HCT116 (cell line): ENCODE measurements around the gene IDUA. TPM values are rescaled to one million over a fixed set of nuclear protein-coding genes. Genes with fewer than 3 reads are reported as not detected.

Experiments
- ATAC-seq: fragments of 200-7000 bp; cut with Tn5 transposase; 2 replicates; pipeline ENCODE4 v1.9.1; 2020; ENCODE audit warnings: mild to moderate bottlenecking, moderate library complexity
- BruUV-seq: library from RNA; stranded (reverse); fragments of 400-500 nt; replicated peaks from 2 replicates; lab custom pipeline; 2021; lab: Mats Ljungman, UMichigan
- CTCF ChIA-PET: fragments of 300-600 bp; sonication (Branson Sonifier 250); formaldehyde crosslinking; loops from one replicate; lab custom pipeline; 2021; ENCODE audit warnings: antibody characterized with exemption; lab: Charles Lee
- POLR2A ChIA-PET: fragments of 300-600, 350-600 bp; sonication (Branson Sonifier 250); formaldehyde crosslinking; loops from one replicate; lab custom pipeline; 2021; ENCODE audit warnings: antibody characterized with exemption; lab: Charles Lee
- RAD21 ChIA-PET, 2 experiments: fragments of 300-600 bp; sonication (Branson Sonifier 250); formaldehyde crosslinking; loops; one replicate each; lab custom pipeline; 2023; ENCODE audit warnings: low total read pairs in 2 of 2; ENCODE audit not compliant: uncharacterized antibody in 2 of 2, unreplicated experiment in 2 of 2, low non-redundant PET in 1 of 2; lab: Charles Lee
- DNase-seq: peaks from one replicate; pipeline ENCODE4 v3.0.0-alpha.2; 2010; ENCODE audit warnings: low read depth, low spot score
- H2AFZ ChIP-seq: fragments of 200-600 bp; shearing (Covaris generic), sonication (generic); 2 replicates; pipeline ENCODE4 v1.6.1; 2017; ENCODE audit warnings: low read depth, mixed run types, mixed read lengths, antibody characterized with exemption, low read length; ENCODE audit not compliant: poor library complexity, severe bottlenecking
- H3K27ac ChIP-seq: 2 replicates; pipeline ENCODE4 v1.5.1; 2012; ENCODE audit warnings: low read depth, low read length
- H3K27me3 ChIP-seq: fragments of 200-600 bp; sonication (generic); 2 replicates; pipeline ENCODE4 v1.6.1; 2016; ENCODE audit warnings: mixed run types, low read length, mixed read lengths; ENCODE audit not compliant: insufficient read depth
- H3K36me3 ChIP-seq, 2 experiments: fragments of 200-500 bp in 1 of 2; fragments of 200-600 bp in 1 of 2; sonication (Bioruptor generic) in 1 of 2; sonication (generic) in 1 of 2; 2 replicates each; pipeline versions ENCODE4 v1.5.1 to v1.6.1; 2014 to 2016; ENCODE audit warnings: low read length in 2 of 2, inconsistent platforms in 1 of 2, mixed read lengths in 1 of 2, mixed run types in 1 of 2; ENCODE audit not compliant: insufficient read depth in 2 of 2, control insufficient read depth in 1 of 2
- H3K4me1 ChIP-seq, 2 experiments: fragments of 200-600 bp in 1 of 2; sonication (generic) in 1 of 2; 2 replicates each; pipeline versions ENCODE4 v1.5.1 to v1.6.1; 2012 to 2017; ENCODE audit warnings: low read length in 2 of 2, inconsistent platforms in 1 of 2, mild to moderate bottlenecking in 1 of 2, mixed read lengths in 1 of 2, mixed run types in 1 of 2, moderate library complexity in 1 of 2; ENCODE audit not compliant: insufficient read depth in 2 of 2, control insufficient read depth in 1 of 2
- H3K4me2 ChIP-seq: fragments of 200-600 bp; sonication (generic); 2 replicates; pipeline ENCODE4 v1.6.1; 2017; ENCODE audit warnings: mixed run types, low read length, mixed read lengths
- H3K4me3 ChIP-seq, 2 experiments: fragments of 200-600 bp in 1 of 2; sonication (generic) in 1 of 2; replicated peaks in 1 of 2; 2 replicates each; pipeline ENCODE4 v1.5.1; 2011 to 2016; ENCODE audit warnings: low read length in 2 of 2, control low read depth in 1 of 2, low read depth in 1 of 2, mild to moderate bottlenecking in 1 of 2, mixed read lengths in 1 of 2, mixed run types in 1 of 2
- H3K79me2 ChIP-seq: fragments of 200-600 bp; sonication (generic); 2 replicates; pipeline ENCODE4 v1.6.1; 2017; ENCODE audit warnings: mild to moderate bottlenecking, mixed run types, low read length, moderate library complexity, mixed read lengths; ENCODE audit not compliant: insufficient read depth
- H3K9ac ChIP-seq: fragments of 200-600 bp; sonication (generic); 2 replicates; pipeline ENCODE4 v1.6.1; 2016; ENCODE audit warnings: low read length, mixed read lengths
- H3K9me2 ChIP-seq: fragments of 200-600 bp; sonication (generic), shearing (Covaris generic); 2 replicates; pipeline ENCODE4 v1.6.1; 2017; ENCODE audit warnings: mixed run types, mild to moderate bottlenecking, moderate library complexity; ENCODE audit not compliant: insufficient read depth
- H3K9me3 ChIP-seq, 2 experiments: fragments of 200-500 bp in 1 of 2; fragments of 200-600 bp in 1 of 2; sonication (Bioruptor generic) in 1 of 2; sonication (generic) in 1 of 2; 2 replicates each; pipeline ENCODE4 v1.6.1; 2014 to 2017; ENCODE audit warnings: low read length in 2 of 2, mixed read lengths in 2 of 2, inconsistent platforms in 1 of 2, low read depth in 1 of 2, mild to moderate bottlenecking in 1 of 2, mixed run types in 1 of 2, moderate library complexity in 1 of 2; ENCODE audit not compliant: control insufficient read depth in 1 of 2, insufficient read depth in 1 of 2
- H4K20me1 ChIP-seq: fragments of 200-600 bp; sonication (generic), shearing (Covaris generic); 2 replicates; pipeline ENCODE4 v1.6.1; 2017; ENCODE audit warnings: mixed run types, mild to moderate bottlenecking, moderate library complexity; ENCODE audit not compliant: insufficient read depth
- ATF3 ChIP-seq: IDR thresholded peaks from 2 replicates; pipeline ENCODE4 v1.6.1; 2012
- EGR1 ChIP-seq: IDR thresholded peaks from 2 replicates; pipeline ENCODE4 v1.6.1; 2012; ENCODE audit warnings: low read depth
- ELF1 ChIP-seq: IDR thresholded peaks from 2 replicates; pipeline ENCODE4 v1.6.1; 2012; ENCODE audit warnings: low read depth, borderline replicate concordance
- EZH2 ChIP-seq: fragments of 200-600 bp; sonication (generic); IDR thresholded peaks from 2 replicates; pipeline ENCODE4 v1.6.1; 2017; ENCODE audit warnings: antibody characterized with exemption, mixed run types
- EZH2phosphoT487 ChIP-seq: fragments of 200-600 bp; IDR thresholded peaks from 2 replicates; pipeline ENCODE4 v1.6.1; 2018; ENCODE audit warnings: antibody characterized with exemption, borderline replicate concordance
- JUND ChIP-seq: IDR thresholded peaks from 2 replicates; pipeline ENCODE4 v1.6.1; 2012
- POLR2A ChIP-seq: IDR thresholded peaks from 2 replicates; pipeline ENCODE4 v1.7.0; 2011; ENCODE audit warnings: borderline replicate concordance; ENCODE audit not compliant: insufficient read depth, insufficient read length; ENCODE audit errors: extremely low read depth
- POLR2AphosphoS5 ChIP-seq: IDR thresholded peaks from 2 replicates; pipeline ENCODE4 v1.6.1; 2011; ENCODE audit warnings: mild to moderate bottlenecking, low read depth, low read length, moderate library complexity
- SRF ChIP-seq: IDR thresholded peaks from 2 replicates; pipeline ENCODE4 v1.6.1; 2012; ENCODE audit warnings: low read depth
- ZFX ChIP-seq: fragments of 450-650 bp; IDR thresholded peaks from 2 replicates; pipeline ENCODE4 v1.6.1; 2017
- ZNF274 ChIP-seq: fragments of 200-500 bp; sonication (Bioruptor generic); IDR thresholded peaks from 2 replicates; pipeline ENCODE4 v1.6.1; 2014; ENCODE audit warnings: mild to moderate bottlenecking, low read depth, low read length, inconsistent platforms
- intact Hi-C: fragments of 100-400 bp; cut with micrococcal nuclease; formaldehyde crosslinking; loops from 2 replicates; pipeline ENCODE4 v1.10.0; 2022
- total RNA-seq: library from RNA; stranded (reverse); gene quantifications from one replicate; pipeline ENCODE4 v1.2.1, GENCODE V29; 2021; ENCODE audit not compliant: unreplicated experiment
- TF ChIP-seq, protein P1 (sequence below), 3 experiments: fragments of 200-600 bp in 1 of 3; sonication (generic) in 1 of 3; IDR thresholded peaks in 2 of 3; conservative IDR thresholded peaks in 1 of 3; 2 replicates each; pipeline ENCODE4 v1.5.1; 2012 to 2017; ENCODE audit warnings: low read depth in 2 of 3, low read length in 2 of 3, antibody characterized with exemption in 1 of 3, borderline replicate concordance in 1 of 3, control low read depth in 1 of 3, mild to moderate bottlenecking in 1 of 3, mixed read lengths in 1 of 3, mixed run types in 1 of 3, moderate library complexity in 1 of 3; ENCODE audit not compliant: insufficient read depth in 1 of 3
- TF ChIP-seq, protein P2 (sequence below): IDR thresholded peaks from 2 replicates; pipeline ENCODE4 v1.6.1; 2011; ENCODE audit warnings: mild to moderate bottlenecking, low read length, moderate library complexity; ENCODE audit not compliant: insufficient replicate concordance; ENCODE audit errors: extremely low read depth
- TF ChIP-seq, protein P3 (sequence below): IDR thresholded peaks from 2 replicates; pipeline ENCODE4 v1.6.1; 2012

IDUA gene
- total RNA-seq, 1 experiment from 2014 or later = 28.2 TPM

DNA sequence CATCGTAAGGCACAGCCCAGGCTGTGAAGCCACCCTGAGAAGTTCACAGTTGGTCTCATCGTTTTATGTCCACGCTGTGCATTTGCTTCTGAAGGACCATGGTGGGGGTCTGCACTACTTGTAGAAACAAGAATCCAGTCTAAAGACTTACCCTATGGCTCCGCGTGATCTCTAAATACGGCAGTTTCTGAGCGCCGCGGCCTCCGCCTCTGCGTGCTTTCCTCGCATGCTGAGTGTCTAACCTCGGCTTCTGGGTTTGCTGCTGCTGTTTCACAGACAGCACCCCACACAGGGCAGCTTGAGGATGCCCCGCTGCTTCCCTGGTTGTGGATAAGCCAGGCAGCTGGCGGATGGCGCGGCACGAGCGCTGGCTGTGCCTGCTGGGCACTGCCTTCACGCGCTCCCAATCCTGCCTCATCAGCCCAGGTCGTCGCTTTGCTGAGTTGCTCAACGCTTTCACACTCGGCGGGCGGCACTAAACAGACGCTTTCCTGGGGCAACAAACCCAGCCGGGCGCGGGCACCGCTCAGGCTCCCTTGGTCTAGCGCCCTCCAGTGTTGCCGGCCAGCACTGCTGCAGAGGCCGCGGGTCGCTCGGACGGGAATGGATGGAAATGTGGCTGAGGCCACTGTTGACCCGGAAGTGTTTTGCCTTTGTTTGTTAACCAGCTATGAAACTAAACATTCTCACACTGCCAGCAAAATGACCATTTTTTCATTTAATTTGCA is 63.8 kb downstream of the IDUA start:
- BruUV-seq = no TSS peak
- Histone ChIP-seq H3K27ac (no peak overlapping the region), H3K9me3 (no peaks in the 10 kb centered on the region), H3K4me1 (peaks cover 1 to 14% of the 10 kb centered on the region in 2 experiments; a peak in 3 of 4 replicates), H2AFZ (no peak overlapping the region), H3K9ac (no peak overlapping the region), H3K79me2 (no peaks in the 10 kb centered on the region), H3K27me3 (peaks cover 14% of the 10 kb centered on the region), H3K9me2 (no peaks in the 10 kb centered on the region), H3K36me3 (no peaks in the 10 kb centered on the region), H3K4me3 (no peak overlapping the region)
- ChIA-PET CTCF (interaction anchor here (1.3 kb wide), 1 partner anchor 23 kb away, joined by 3 read pairs; no protein-coding TSS in a partner anchor), POLR2A (no interaction called here), RAD21 (no interaction called here)
- ATAC-seq (no peak), DNase-seq (no peak)
- intact Hi-C loops = no loop called here
- TF ChIP-seq, protein P1, sequence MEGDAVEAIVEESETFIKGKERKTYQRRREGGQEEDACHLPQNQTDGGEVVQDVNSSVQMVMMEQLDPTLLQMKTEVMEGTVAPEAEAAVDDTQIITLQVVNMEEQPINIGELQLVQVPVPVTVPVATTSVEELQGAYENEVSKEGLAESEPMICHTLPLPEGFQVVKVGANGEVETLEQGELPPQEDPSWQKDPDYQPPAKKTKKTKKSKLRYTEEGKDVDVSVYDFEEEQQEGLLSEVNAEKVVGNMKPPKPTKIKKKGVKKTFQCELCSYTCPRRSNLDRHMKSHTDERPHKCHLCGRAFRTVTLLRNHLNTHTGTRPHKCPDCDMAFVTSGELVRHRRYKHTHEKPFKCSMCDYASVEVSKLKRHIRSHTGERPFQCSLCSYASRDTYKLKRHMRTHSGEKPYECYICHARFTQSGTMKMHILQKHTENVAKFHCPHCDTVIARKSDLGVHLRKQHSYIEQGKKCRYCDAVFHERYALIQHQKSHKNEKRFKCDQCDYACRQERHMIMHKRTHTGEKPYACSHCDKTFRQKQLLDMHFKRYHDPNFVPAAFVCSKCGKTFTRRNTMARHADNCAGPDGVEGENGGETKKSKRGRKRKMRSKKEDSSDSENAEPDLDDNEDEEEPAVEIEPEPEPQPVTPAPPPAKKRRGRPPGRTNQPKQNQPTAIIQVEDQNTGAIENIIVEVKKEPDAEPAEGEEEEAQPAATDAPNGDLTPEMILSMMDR (IDR thresholded peaks at IDR 0.05 in 2 of 3, conservative IDR thresholded peaks at IDR 0.05 in 1 of 3; ENCODE audit: borderline replicate concordance in 1 of 3, insufficient read depth in 1 of 3, low read depth in 2 of 3, low read length in 2 of 3) = peak in 2 of 3 experiments; percentile 65 to 67; a peak in 4 of 6 replicates
- TF ChIP-seq POLR2AphosphoS5 = no peak
- TF ChIP-seq, all 23 proteins: peak for 1
- Histone ChIP-seq H3K4me2 (no peak overlapping the region), H4K20me1 (no peaks in the 10 kb centered on the region)

DNA sequence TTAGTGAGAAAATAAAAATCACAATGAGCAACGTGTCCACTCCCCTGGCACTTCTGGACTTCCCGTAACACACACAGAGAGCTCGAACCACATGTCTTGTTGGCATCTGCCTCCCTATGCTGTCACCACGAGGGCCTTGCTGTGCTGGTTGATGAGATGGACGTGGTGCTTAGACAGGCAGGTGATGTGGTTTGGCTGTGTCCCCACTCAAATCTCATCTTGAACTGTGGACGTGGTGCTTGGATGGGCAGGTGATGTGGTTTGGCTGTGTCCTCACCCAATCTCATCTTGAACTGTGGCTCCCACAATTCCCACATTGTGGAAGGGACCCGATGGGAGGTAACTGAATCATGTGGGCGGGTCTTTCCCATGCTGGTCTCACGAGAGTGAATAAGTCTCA is 64.6 kb downstream of the IDUA start:
- POLR2A ChIA-PET = no interaction called here
- no peak overlapping the region for H3K4me2 ChIP-seq
- CTCF ChIA-PET = interaction anchor here (1.3 kb wide), 1 partner anchor 22 kb away, joined by 3 read pairs; no protein-coding TSS in a partner anchor
- H3K79me2 ChIP-seq = no peaks in the 10 kb centered on the region
- RAD21 ChIA-PET = no interaction called here
- H3K27ac ChIP-seq = no peak overlapping the region
- H4K20me1 ChIP-seq = no peaks in the 10 kb centered on the region
- ATAC-seq (no peak), DNase-seq (no peak)
- no peak overlapping the region for H2AFZ ChIP-seq
- H3K4me1 ChIP-seq = peaks cover 0 to 10% of the 10 kb centered on the region in 2 experiments; a peak in 1 of 4 replicates
- no peaks in the 10 kb centered on the region for H3K36me3 ChIP-seq
- intact Hi-C loops = no loop called here
- no TSS peak for BruUV-seq
- no peak overlapping the region for H3K4me3 ChIP-seq
- H3K27me3 ChIP-seq = peaks cover 15% of the 10 kb centered on the region
- no peaks in the 10 kb centered on the region for H3K9me2 ChIP-seq
- H3K9me3 ChIP-seq = no peaks in the 10 kb centered on the region
- no peak overlapping the region for H3K9ac ChIP-seq
- TF ChIP-seq EGR1 (no peak), ELF1 (no peak), EZH2 (no peak), POLR2A (no peak), SRF (no peak), POLR2AphosphoS5 (no peak), ZFX (no peak), EZH2phosphoT487 (no peak), ATF3 (no peak), ZNF274 (no peak), JUND (no peak)
- TF ChIP-seq, protein P2, sequence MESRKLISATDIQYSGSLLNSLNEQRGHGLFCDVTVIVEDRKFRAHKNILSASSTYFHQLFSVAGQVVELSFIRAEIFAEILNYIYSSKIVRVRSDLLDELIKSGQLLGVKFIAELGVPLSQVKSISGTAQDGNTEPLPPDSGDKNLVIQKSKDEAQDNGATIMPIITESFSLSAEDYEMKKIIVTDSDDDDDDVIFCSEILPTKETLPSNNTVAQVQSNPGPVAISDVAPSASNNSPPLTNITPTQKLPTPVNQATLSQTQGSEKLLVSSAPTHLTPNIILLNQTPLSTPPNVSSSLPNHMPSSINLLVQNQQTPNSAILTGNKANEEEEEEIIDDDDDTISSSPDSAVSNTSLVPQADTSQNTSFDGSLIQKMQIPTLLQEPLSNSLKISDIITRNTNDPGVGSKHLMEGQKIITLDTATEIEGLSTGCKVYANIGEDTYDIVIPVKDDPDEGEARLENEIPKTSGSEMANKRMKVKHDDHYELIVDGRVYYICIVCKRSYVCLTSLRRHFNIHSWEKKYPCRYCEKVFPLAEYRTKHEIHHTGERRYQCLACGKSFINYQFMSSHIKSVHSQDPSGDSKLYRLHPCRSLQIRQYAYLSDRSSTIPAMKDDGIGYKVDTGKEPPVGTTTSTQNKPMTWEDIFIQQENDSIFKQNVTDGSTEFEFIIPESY = no peak
- TF ChIP-seq, protein P3, sequence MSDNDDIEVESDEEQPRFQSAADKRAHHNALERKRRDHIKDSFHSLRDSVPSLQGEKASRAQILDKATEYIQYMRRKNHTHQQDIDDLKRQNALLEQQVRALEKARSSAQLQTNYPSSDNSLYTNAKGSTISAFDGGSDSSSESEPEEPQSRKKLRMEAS = no peak
